GM18951 (cell line): Measurements from ENCODE around the gene TLR10.
"Not testable (repeated sequence)": the region's sequence is repeated elsewhere in the genome, so short reads cannot be mapped to it uniquely, and the experiment has no call there.

Experiments
- POLR2A ChIP-seq: IDR thresholded peaks from 4 replicates; pipeline ENCODE4 v1.6.1; 2011; ENCODE audit warnings: mild to moderate bottlenecking; ENCODE audit not compliant: insufficient read length, insufficient read depth; ENCODE audit errors: extremely low read depth
- in situ Hi-C: fragments of 300-500 bp; cut with MboI; formaldehyde crosslinking; loops from one replicate; pipeline ENCODE4 v1.12.0; 2022; ENCODE audit warnings: low sequenced_read_pairs, mixed read lengths, inconsistent platforms; ENCODE audit not compliant: unreplicated experiment

The TLR10 gene

GRCh38 chr4:38785041-38785790, 2.4 kb upstream of the TLR10 start:
- in situ Hi-C loops: no loop called here
- no peak for TF ChIP-seq POLR2A

- TF ChIP-seq POLR2A: no peak
- in situ Hi-C loops: no loop called here
These were observed 1.4 kb upstream of the TLR10 start for GRCh38 chr4:38784141-38784540.

DNA sequence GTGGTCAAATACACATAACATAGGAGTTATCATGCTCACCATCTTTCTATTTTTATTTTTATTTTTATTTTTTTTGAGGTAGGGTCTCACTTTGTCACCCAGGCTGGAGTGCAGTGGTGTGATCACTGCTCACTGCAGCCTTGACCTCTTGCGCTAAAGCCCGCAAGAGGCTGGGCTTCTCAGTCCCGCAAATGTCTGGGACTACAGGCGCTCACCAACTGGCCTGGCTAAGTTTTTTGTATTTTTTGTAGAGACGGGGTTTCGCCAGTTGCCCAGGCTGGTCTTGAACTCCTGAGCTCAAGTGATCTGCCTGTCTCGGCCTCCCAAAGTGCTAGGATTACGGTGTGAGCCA, 295 bp upstream of the TLR10 start:
- no peak for TF ChIP-seq POLR2A
- in situ Hi-C loops: no loop called here

GRCh38 chr4:38781854-38782261, 932 bp downstream of the TLR10 start:
- peak; percentile 33 for TF ChIP-seq POLR2A
- in situ Hi-C loops: no loop called here

DNA sequence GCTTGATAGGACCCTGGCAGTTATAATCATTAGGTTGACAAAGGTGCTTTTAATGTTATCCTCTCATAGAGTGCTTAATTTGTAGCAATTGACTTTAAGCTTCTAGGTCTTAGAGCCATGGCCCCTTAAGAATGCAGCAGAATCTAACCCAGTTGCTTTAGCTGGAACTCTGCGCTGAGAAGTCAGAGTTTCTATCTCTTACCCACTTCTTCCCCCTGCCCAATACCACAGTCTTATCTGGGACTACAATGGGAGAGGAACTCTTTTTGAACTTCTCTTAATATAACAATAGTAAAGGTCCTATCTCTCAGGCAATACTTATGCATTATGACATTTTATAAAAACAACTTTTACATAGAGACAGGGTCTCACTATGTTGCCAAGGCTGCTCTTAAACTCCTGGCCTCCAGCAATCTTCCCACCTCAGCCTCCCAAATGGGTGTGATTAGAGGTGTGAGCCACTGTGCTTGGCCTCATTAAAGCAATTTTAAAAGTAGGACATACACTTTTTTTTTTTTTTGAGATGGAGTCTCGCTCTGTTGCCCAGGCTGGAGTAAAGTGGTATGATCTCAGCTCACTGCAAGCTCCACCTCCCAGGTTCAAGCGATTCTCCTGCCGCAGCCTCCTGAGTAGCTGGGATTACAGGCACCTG, 1.8 kb downstream of the TLR10 start:
- TF ChIP-seq POLR2A: no peak
- in situ Hi-C loops: no loop called here

- in situ Hi-C loops: no loop called here
- no peak for TF ChIP-seq POLR2A
These were observed 3.0 kb downstream of the TLR10 start for GRCh38 chr4:38779790-38780189.

- in situ Hi-C loops: not testable (repeated sequence)
These were observed 4.9 kb downstream of the TLR10 start for GRCh38 chr4:38777925-38778324.

DNA sequence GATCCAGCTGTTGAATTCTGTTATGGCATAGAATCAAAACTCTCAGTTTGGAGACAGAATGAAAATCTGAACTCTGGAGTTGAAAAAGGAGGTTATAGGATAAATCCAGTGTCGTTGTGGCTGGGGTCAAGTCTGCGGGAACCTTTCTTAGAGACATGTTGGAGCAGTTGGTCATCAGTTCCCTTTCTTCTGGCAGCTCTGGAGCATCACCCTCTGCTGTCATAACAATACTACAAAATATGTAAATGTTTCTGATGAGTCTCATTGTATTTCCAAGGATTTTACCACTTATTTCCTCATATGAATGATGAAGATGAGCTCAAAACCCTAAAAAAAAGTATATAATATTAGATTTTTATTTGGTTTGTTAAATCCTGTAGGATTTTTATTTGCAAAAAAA, 7.5 kb downstream of the TLR10 start:
- in situ Hi-C loops: no loop called here
- TF ChIP-seq POLR2A: no peak

DNA sequence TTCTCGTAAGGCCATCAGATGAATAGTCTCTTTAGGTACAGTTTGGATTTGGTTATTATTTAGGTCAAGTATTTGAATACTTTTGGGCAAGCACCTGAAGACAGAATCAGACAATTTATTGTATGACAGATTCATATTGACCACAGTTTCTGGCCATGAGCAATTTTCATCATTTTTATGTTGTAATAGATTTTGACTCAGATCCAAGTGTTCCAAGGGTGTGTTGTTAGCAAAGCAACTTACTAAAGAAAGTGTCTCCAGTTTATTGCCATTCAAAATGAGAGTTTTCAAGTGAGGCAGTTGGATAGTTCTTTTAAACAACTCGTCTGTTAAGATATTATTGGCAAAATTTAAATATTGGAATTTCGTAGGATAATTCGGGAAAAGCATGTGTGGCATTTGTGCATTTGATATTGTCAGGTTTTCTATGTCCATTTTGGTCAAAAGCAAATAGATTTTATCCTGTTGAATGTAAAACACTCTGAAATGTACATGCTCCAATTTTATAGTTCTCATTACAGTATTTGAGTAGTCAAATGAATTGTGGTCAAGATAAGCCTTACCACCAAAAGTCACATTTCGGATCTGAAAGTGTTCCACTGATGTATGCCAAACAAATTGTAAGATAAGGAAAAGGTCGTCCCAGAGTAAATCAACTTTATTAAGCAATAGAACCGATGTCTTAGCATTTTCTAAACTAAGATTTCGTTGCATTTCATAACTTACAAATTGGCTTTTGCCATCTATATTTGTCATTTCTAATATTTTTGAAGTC, 8.4 kb downstream of the TLR10 start:
- in situ Hi-C loops: loop anchor here (25.0 kb wide), 1 partner anchor 663 kb away; no protein-coding TSS in a partner anchor
- TF ChIP-seq POLR2A: no peak

- in situ Hi-C loops: loop anchor here (25.0 kb wide), 1 partner anchor 667 kb away; no protein-coding TSS in a partner anchor
These were observed 12.5 kb downstream of the TLR10 start for GRCh38 chr4:38770281-38770680.

GRCh38 chr4:38769857-38770256, 12.9 kb downstream of the TLR10 start:
- no peak for TF ChIP-seq POLR2A
- in situ Hi-C loops: loop anchor here (10.0 to 25.0 kb wide), 2 partner anchors 85 to 667 kb away; partner anchors contain the start of gene TLR6

DNA sequence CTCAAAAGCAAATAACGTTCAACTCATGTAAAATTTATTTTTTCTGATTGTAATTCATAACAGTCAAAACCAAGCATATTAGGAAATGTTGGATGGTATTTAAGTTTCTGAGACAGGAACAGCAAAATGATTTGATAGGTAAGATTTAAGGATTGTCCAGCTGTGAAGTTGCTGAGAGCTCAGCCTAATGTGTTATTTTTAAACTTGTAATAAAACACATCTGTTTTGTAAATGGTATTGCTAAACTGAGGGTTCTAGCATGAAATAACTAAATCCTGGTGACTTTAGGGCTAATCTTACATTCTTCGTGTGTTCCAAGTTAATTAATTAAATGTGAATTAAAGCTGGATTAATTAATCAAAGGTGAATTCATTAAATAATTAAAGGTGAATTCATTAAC, 13.3 kb downstream of the TLR10 start:
- in situ Hi-C loops: loop anchor here (10.0 to 25.0 kb wide), 2 partner anchors 85 to 668 kb away; partner anchors contain the start of gene TLR6
- TF ChIP-seq POLR2A: no peak

DNA sequence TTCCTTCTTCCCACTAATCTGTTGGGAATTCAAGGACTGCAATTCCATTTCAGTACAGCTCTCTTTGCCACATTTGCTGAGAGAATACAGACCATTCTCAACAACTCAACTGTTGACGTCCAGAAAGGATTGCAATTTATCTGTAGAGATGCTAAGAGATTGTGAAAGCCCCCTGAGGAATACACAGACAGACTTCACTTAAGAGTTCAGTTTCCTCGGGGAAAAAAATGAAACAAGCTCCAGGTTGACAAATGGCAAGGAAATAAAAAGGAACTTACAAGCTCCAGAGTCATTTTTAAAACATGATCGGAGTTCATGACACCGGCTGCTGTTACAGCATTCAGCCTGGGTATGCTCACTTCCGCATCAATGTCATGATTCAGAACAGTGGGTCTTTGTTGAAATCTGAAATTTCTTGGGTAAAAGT, 13.8 kb downstream of the TLR10 start:
- no peak for TF ChIP-seq POLR2A
- in situ Hi-C loops: loop anchor here (10.0 to 25.0 kb wide), 2 partner anchors 86 to 668 kb away; partner anchors contain the start of gene TLR6

- in situ Hi-C loops: loop anchor here (10.0 to 25.0 kb wide), 2 partner anchors 88 to 670 kb away; partner anchors contain the start of gene TLR6
These were observed 15.8 kb downstream of the TLR10 start for GRCh38 chr4:38766940-38767339.
